Spleen (tissue), 11 donors: ENCODE measurements around the gene FRMPD1. TPM values are rescaled to one million over a fixed set of nuclear protein-coding genes. Genes with fewer than 3 reads are reported as not detected.

ENCODE experiments used
- DNase-seq: peaks from one replicate; pipeline ENCODE4 v3.0.0-alpha.2; 2020
- H3K27ac ChIP-seq, 8 donors: fragments of 200-600 bp; sonication (generic) in 7 of 8; 1 replicate in 4 of 8; 2 replicates in 4 of 8; pipeline versions ENCODE4 v1.5.0 to v1.8.0; 2016 to 2021; ENCODE audit warnings: inconsistent platforms in 4 of 8, mild to moderate bottlenecking in 4 of 8, moderate library complexity in 1 of 8
- H3K27me3 ChIP-seq, 7 donors: fragments of 200-600 bp; sonication (generic) in 6 of 7; replicated peaks in 1 of 7; 1 replicate in 4 of 7; 2 replicates in 3 of 7; pipeline versions ENCODE4 v1.5.0 to v1.8.0; 2016 to 2021; ENCODE audit warnings: inconsistent platforms in 3 of 7, mild to moderate bottlenecking in 1 of 7
- H3K36me3 ChIP-seq, 6 donors: fragments of 200-600 bp; sonication (generic) in 5 of 6; 1 replicate in 4 of 6; 2 replicates in 2 of 6; pipeline versions ENCODE4 v1.5.0 to v1.8.0; 2016 to 2021; ENCODE audit warnings: inconsistent platforms in 2 of 6
- H3K4me1 ChIP-seq, 6 donors: fragments of 200-600 bp; sonication (generic) in 5 of 6; 1 replicate in 3 of 6; 2 replicates in 3 of 6; pipeline versions ENCODE4 v1.5.0 to v1.8.0; 2016 to 2021; ENCODE audit warnings: inconsistent platforms in 3 of 6
- H3K4me3 ChIP-seq, 8 donors: fragments of 200-600 bp; sonication (generic) in 7 of 8; 1 replicate in 4 of 8; 2 replicates in 4 of 8; pipeline versions ENCODE4 v1.5.0 to v1.8.0; 2016 to 2021; ENCODE audit warnings: inconsistent platforms in 4 of 8, mild to moderate bottlenecking in 4 of 8, moderate library complexity in 2 of 8
- H3K9me3 ChIP-seq, 8 donors: fragments of 200-600 bp; sonication (generic) in 7 of 8; 1 replicate in 4 of 8; 2 replicates in 4 of 8; pipeline versions ENCODE4 v1.5.0 to v1.8.0; 2016 to 2021; ENCODE audit warnings: inconsistent platforms in 4 of 8
- POLR2A ChIP-seq, 3 donors: fragments of 450-650 bp; IDR thresholded peaks; one replicate each; pipeline ENCODE4 v1.5.1; 2017; ENCODE audit warnings: antibody characterized with exemption in 3 of 3, mild to moderate bottlenecking in 1 of 3
- POLR2AphosphoS5 ChIP-seq, 3 donors: sonication (generic); formaldehyde crosslinking; IDR thresholded peaks; one replicate each; pipeline ENCODE4 v1.5.1; 2017; ENCODE audit warnings: antibody characterized with exemption in 3 of 3
- WGBS, 5 donors: extraction: QIAGEN DNeasy Blood & Tissue Kit in 3 of 5; methylation state at CpG; one replicate each; pipeline versions ENCODE4 v1.1.5 to v1.1.7; 2013 to 2018; 5-methylcytosine and 5-hydroxymethylcytosine counted together
- intact Hi-C: fragments of 100-400 bp; cut with DNase I; formaldehyde crosslinking; loops from one replicate; pipeline ENCODE4 v1.15.0; 2023; ENCODE audit warnings: low total_unique reads
- polyA plus RNA-seq, 3 donors: library from polyadenylated mRNA; stranded (reverse); fragments of 200-250 nt; gene quantifications; one replicate each; pipeline ENCODE4 v1.2.1, GENCODE V29; 2013
- total RNA-seq, 7 donors: library from RNA; depleted of rRNA in 3 of 7; stranded (reverse); fragments of >200 nt in 3 of 7; fragmentation: NEBNext Ultra II Directional in 4 of 7; extraction: Animal tissue kit (Norgen Biotek cat#: 25700) in 4 of 7; gene quantifications; one replicate each; pipeline versions ENCODE4 v1.1.0 to v1.2.1, GENCODE V29; 2016 to 2021
- TF ChIP-seq, protein P1 (sequence below), 11 experiments: fragments of 200-600 bp in 7 of 11; fragments of 450-650 bp in 4 of 11; sonication (generic) in 4 of 11; IDR thresholded peaks in 8 of 11; conservative IDR thresholded peaks in 3 of 11; 1 replicate in 7 of 11; 2 replicates in 4 of 11; pipeline versions ENCODE4 v1.4.0 to v1.8.0; 2016 to 2021; ENCODE audit warnings: antibody characterized with exemption in 11 of 11, inconsistent platforms in 4 of 11, mild to moderate bottlenecking in 1 of 11
- donor health status: healthy with polysubstance abuse.
- donor health status: DM: no; HTN: no; CAD: no; lungs with moderate emphysema.
- donor health status: DM: no; HTN: no; CAD: no.
- donor health status: Bipolar disorder and iron deficiency.
- donor health status: healthy.
- donor health status: DM: no; HTN: no; CAD: no.
- donor health status: DM: yes; HTN: yes; CAD: no.

Gene FRMPD1
- total and polyA plus RNA-seq, 10 donors = 0.09 to 0.47 (median 0.20) TPM; not detected in 3

GRCh38 chr9:37727013-37727412 is 76.3 kb downstream of the FRMPD1 start:
- Histone ChIP-seq H3K27me3 (peaks cover 0 to 14% (median 0%) of the 10 kb centered on the region in 7 donors), H3K27ac (no peak overlapping the region), H3K4me1 (no peaks in the 10 kb centered on the region), H3K9me3 (no peaks in the 10 kb centered on the region), H3K36me3 (no peaks in the 10 kb centered on the region), H3K4me3 (no peak overlapping the region)
- intact Hi-C loops = no loop called here
- 93 to 96% (median 95%) methylated on average over 5 of the region's 5 CpGs for WGBS, 5 donors
- no peak for TF ChIP-seq POLR2AphosphoS5 (IDR thresholded peaks at IDR 0.05)
- TF ChIP-seq, protein P1, sequence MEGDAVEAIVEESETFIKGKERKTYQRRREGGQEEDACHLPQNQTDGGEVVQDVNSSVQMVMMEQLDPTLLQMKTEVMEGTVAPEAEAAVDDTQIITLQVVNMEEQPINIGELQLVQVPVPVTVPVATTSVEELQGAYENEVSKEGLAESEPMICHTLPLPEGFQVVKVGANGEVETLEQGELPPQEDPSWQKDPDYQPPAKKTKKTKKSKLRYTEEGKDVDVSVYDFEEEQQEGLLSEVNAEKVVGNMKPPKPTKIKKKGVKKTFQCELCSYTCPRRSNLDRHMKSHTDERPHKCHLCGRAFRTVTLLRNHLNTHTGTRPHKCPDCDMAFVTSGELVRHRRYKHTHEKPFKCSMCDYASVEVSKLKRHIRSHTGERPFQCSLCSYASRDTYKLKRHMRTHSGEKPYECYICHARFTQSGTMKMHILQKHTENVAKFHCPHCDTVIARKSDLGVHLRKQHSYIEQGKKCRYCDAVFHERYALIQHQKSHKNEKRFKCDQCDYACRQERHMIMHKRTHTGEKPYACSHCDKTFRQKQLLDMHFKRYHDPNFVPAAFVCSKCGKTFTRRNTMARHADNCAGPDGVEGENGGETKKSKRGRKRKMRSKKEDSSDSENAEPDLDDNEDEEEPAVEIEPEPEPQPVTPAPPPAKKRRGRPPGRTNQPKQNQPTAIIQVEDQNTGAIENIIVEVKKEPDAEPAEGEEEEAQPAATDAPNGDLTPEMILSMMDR (IDR thresholded peaks at IDR 0.05 in 8 of 11, conservative IDR thresholded peaks at IDR 0.05 in 3 of 11) = no peak
- TF ChIP-seq POLR2A (IDR thresholded peaks at IDR 0.05) = no peak
- DNase-seq = no peak

GRCh38 chr9:37729499-37729898 is 78.7 kb downstream of the FRMPD1 start:
- H3K9me3 ChIP-seq = no peaks in the 10 kb centered on the region
- H3K36me3 ChIP-seq = no peaks in the 10 kb centered on the region
- H3K27me3 ChIP-seq = peaks cover 0 to 9% (median 0%) of the 10 kb centered on the region in 7 donors
- H3K4me3 ChIP-seq = no peak overlapping the region
- intact Hi-C loops = no loop called here
- TF ChIP-seq, protein P1 (IDR thresholded peaks at IDR 0.05 in 8 of 11, conservative IDR thresholded peaks at IDR 0.05 in 3 of 11) = no peak
- TF ChIP-seq POLR2A (IDR thresholded peaks at IDR 0.05) (no peak), POLR2AphosphoS5 (IDR thresholded peaks at IDR 0.05) (no peak)
- no peak overlapping the region for H3K27ac ChIP-seq
- 80 to 91% (median 83%) methylated on average over 8 to 9 of the region's 9 CpGs for WGBS, 5 donors
- DNase-seq = no peak
- no peaks in the 10 kb centered on the region for H3K4me1 ChIP-seq

GRCh38 chr9:37730256-37730655 is 79.5 kb downstream of the FRMPD1 start:
- no peak for DNase-seq
- intact Hi-C loops = no loop called here
- 76 to 92% (median 83%) methylated on average over 3 of the region's 3 CpGs for WGBS, 5 donors
- H3K27ac ChIP-seq = no peak overlapping the region
- H3K4me3 ChIP-seq = no peak overlapping the region
- TF ChIP-seq, protein P1 (IDR thresholded peaks at IDR 0.05 in 8 of 11, conservative IDR thresholded peaks at IDR 0.05 in 3 of 11) = no peak
- TF ChIP-seq POLR2AphosphoS5 (IDR thresholded peaks at IDR 0.05) (no peak), POLR2A (IDR thresholded peaks at IDR 0.05) (no peak)
- no peaks in the 10 kb centered on the region for H3K36me3 ChIP-seq
- no peaks in the 10 kb centered on the region for H3K9me3 ChIP-seq
- H3K27me3 ChIP-seq = peaks cover 0 to 9% (median 0%) of the 10 kb centered on the region in 7 donors
- H3K4me1 ChIP-seq = no peaks in the 10 kb centered on the region

GRCh38 chr9:37730839-37731238 is 80.1 kb downstream of the FRMPD1 start:
- Histone ChIP-seq H3K27me3 (peaks cover 0 to 9% (median 0%) of the 10 kb centered on the region in 7 donors), H3K36me3 (no peaks in the 10 kb centered on the region), H3K9me3 (no peaks in the 10 kb centered on the region), H3K4me1 (no peaks in the 10 kb centered on the region), H3K4me3 (no peak overlapping the region), H3K27ac (no peak overlapping the region)
- no peak for TF ChIP-seq POLR2A (IDR thresholded peaks at IDR 0.05)
- TF ChIP-seq POLR2AphosphoS5 (IDR thresholded peaks at IDR 0.05) = no peak
- TF ChIP-seq, protein P1 (IDR thresholded peaks at IDR 0.05 in 8 of 11, conservative IDR thresholded peaks at IDR 0.05 in 3 of 11) = no peak
- intact Hi-C loops = no loop called here
- DNase-seq = no peak
- 51 to 76% (median 65%) methylated on average over 5 of the region's 5 CpGs for WGBS, 5 donors
